OCI-LY7 (cell line): ENCODE results near the gene KLF2. TPM values are rescaled to one million over a fixed set of nuclear protein-coding genes. Genes with fewer than 3 reads are reported as not detected.

ENCODE experiments used
- BruUV-seq: library from RNA; stranded (reverse); fragments of 400-500 nt; replicated peaks from 2 replicates; lab custom pipeline; 2021; lab: Mats Ljungman, UMichigan
- CTCF ChIA-PET: fragments of 300-600 bp; sonication (Branson Sonifier 250); formaldehyde crosslinking; loops from one replicate; lab custom pipeline; 2022; ENCODE audit warnings: antibody characterized with exemption; ENCODE audit not compliant: unreplicated experiment; lab: Charles Lee
- POLR2A ChIA-PET: fragments of 300-600 bp; sonication (Branson Sonifier 250); formaldehyde crosslinking; loops from one replicate; lab custom pipeline; 2022; ENCODE audit warnings: antibody characterized with exemption; lab: Charles Lee
- DNase-seq: peaks from one replicate; pipeline ENCODE4 v3.0.0-alpha.2; 2015; ENCODE audit warnings: low spot score
- H2AFZ ChIP-seq: fragments of 200-600 bp; sonication (generic), shearing (Covaris generic); 2 replicates; pipeline ENCODE4 v1.6.1; 2014; ENCODE audit warnings: mild to moderate bottlenecking, antibody characterized with exemption, low read length, moderate library complexity
- H3K27ac ChIP-seq: fragments of 200-600 bp; sonication (generic); 2 replicates; pipeline ENCODE4 v1.5.1; 2014; ENCODE audit warnings: mixed run types, low read depth, mild to moderate bottlenecking, moderate library complexity, low read length, inconsistent platforms; ENCODE audit not compliant: poor library complexity, severe bottlenecking
- H3K36me3 ChIP-seq: fragments of 200-600 bp; sonication (generic); 2 replicates; pipeline ENCODE4 v1.6.1; 2014; ENCODE audit warnings: mild to moderate bottlenecking, antibody characterized with exemption, low read length, moderate library complexity, mixed read lengths; ENCODE audit not compliant: insufficient read depth
- H3K4me1 ChIP-seq: fragments of 200-600 bp; sonication (generic); 2 replicates; pipeline ENCODE4 v1.5.1; 2014; ENCODE audit warnings: mild to moderate bottlenecking, low read length; ENCODE audit not compliant: insufficient read depth, poor library complexity, severe bottlenecking
- H3K4me2 ChIP-seq: fragments of 200-600 bp; sonication (generic); 2 replicates; pipeline ENCODE4 v1.6.1; 2014; ENCODE audit warnings: mild to moderate bottlenecking, low read length
- H3K4me3 ChIP-seq: fragments of 200-600 bp; sonication (generic); 2 replicates; pipeline ENCODE4 v1.5.1; 2014; ENCODE audit warnings: mild to moderate bottlenecking, low read depth, low read length; ENCODE audit not compliant: poor library complexity, severe bottlenecking
- H3K79me2 ChIP-seq: fragments of 200-600 bp; sonication (generic); 2 replicates; pipeline ENCODE4 v1.6.1; 2016; ENCODE audit warnings: low read depth, mild to moderate bottlenecking, low read length, moderate library complexity, mixed read lengths; ENCODE audit not compliant: insufficient read depth
- H3K9me2 ChIP-seq: fragments of 200-600 bp; sonication (generic); 2 replicates; pipeline ENCODE4 v1.6.1; 2016; ENCODE audit warnings: mild to moderate bottlenecking, low read length, mixed read lengths; ENCODE audit not compliant: insufficient read depth
- H3K9me3 ChIP-seq: fragments of 200-600 bp; sonication (generic); 2 replicates; pipeline ENCODE4 v1.6.1; 2014; ENCODE audit warnings: mild to moderate bottlenecking, mixed run types, low read length, mixed read lengths
- H4K20me1 ChIP-seq: fragments of 200-600 bp; sonication (generic); 2 replicates; pipeline ENCODE4 v1.6.1; 2014; ENCODE audit warnings: mild to moderate bottlenecking, antibody characterized with exemption, low read length, moderate library complexity, mixed read lengths; ENCODE audit not compliant: insufficient read depth
- EZH2phosphoT487 ChIP-seq: fragments of 200-600 bp; sonication (generic); IDR thresholded peaks from 2 replicates; pipeline ENCODE4 v1.6.1; 2018; ENCODE audit warnings: low read depth, borderline replicate concordance, mild to moderate bottlenecking, mixed run types, antibody characterized with exemption, low read length, moderate library complexity, mixed read lengths
- intact Hi-C: fragments of 100-400 bp; cut with micrococcal nuclease; formaldehyde crosslinking; loops from one replicate; pipeline ENCODE4 v1.10.0; 2022; ENCODE audit not compliant: unreplicated experiment
- total RNA-seq, 2 experiments: library from RNA; depleted of rRNA in 1 of 2; stranded (reverse); fragments of >200 nt in 1 of 2; shearing (Covaris generic) in 1 of 2; gene quantifications; 2 replicates each; pipeline ENCODE4 v1.2.3, GENCODE V29; 2014 to 2022
- TF ChIP-seq, protein P1 (sequence below): fragments of 200-600 bp; sonication (generic); conservative IDR thresholded peaks from 2 replicates; pipeline ENCODE4 v1.5.1; 2014; ENCODE audit warnings: mild to moderate bottlenecking, antibody characterized with exemption, low read length, moderate library complexity, mixed read lengths

Gene KLF2
- total RNA-seq, 2 experiments from 2014 or later: 6.2 to 8.6 TPM

GRCh38 chr19:16355293-16356043, 30.8 kb downstream of the KLF2 start:
- no peaks in the 10 kb centered on the region for H3K9me2 ChIP-seq
- intact Hi-C loops: no loop called here
- no peak overlapping the region for H2AFZ ChIP-seq
- H3K4me3 ChIP-seq: no peak overlapping the region
- no peak for DNase-seq
- H4K20me1 ChIP-seq: no peaks in the 10 kb centered on the region
- no peak for TF ChIP-seq EZH2phosphoT487
- TF ChIP-seq, protein P1, sequence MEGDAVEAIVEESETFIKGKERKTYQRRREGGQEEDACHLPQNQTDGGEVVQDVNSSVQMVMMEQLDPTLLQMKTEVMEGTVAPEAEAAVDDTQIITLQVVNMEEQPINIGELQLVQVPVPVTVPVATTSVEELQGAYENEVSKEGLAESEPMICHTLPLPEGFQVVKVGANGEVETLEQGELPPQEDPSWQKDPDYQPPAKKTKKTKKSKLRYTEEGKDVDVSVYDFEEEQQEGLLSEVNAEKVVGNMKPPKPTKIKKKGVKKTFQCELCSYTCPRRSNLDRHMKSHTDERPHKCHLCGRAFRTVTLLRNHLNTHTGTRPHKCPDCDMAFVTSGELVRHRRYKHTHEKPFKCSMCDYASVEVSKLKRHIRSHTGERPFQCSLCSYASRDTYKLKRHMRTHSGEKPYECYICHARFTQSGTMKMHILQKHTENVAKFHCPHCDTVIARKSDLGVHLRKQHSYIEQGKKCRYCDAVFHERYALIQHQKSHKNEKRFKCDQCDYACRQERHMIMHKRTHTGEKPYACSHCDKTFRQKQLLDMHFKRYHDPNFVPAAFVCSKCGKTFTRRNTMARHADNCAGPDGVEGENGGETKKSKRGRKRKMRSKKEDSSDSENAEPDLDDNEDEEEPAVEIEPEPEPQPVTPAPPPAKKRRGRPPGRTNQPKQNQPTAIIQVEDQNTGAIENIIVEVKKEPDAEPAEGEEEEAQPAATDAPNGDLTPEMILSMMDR: no peak
- H3K4me2 ChIP-seq: no peak overlapping the region
- H3K9me3 ChIP-seq: no peaks in the 10 kb centered on the region
- peaks cover 7% of the 10 kb centered on the region for H3K4me1 ChIP-seq
- BruUV-seq: no TSS peak
- peaks cover 19% of the 10 kb centered on the region for H3K36me3 ChIP-seq
- ChIA-PET CTCF (no interaction called here), POLR2A (interaction anchor here (0.6 to 0.7 kb wide), 2 partner anchors 27 to 33 kb away, joined by 3 read pairs; no protein-coding TSS in a partner anchor)
- H3K79me2 ChIP-seq: no peaks in the 10 kb centered on the region
- no peak overlapping the region for H3K27ac ChIP-seq

DNA sequence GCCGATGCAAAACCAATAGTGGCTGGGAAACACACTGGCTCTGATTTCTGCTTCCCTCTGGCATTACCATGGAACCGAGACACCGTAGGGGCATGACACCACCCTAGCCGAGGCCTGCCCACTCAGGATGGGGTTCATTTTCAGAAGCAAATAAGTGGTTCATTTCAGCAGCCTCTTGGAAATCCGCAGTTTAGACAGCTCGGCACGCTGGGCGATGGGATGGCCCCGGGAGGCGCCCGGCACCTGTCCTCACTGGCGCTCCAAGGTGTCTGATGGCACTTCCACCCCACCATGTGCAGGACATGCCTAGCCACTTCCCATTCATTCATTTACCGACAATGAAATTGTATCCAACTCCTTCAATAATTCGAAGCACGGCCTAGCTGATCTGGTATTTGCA, 33.8 kb downstream of the KLF2 start:
- H4K20me1 ChIP-seq: no peaks in the 10 kb centered on the region
- TF ChIP-seq EZH2phosphoT487: no peak
- TF ChIP-seq, protein P1: no peak
- H3K9me2 ChIP-seq: no peaks in the 10 kb centered on the region
- no peak overlapping the region for H3K27ac ChIP-seq
- no peak overlapping the region for H3K4me3 ChIP-seq
- H2AFZ ChIP-seq: no peak overlapping the region
- no peaks in the 10 kb centered on the region for H3K9me3 ChIP-seq
- BruUV-seq: no TSS peak
- POLR2A ChIA-PET: no interaction called here
- H3K36me3 ChIP-seq: peaks cover 28% of the 10 kb centered on the region
- intact Hi-C loops: no loop called here
- no peaks in the 10 kb centered on the region for H3K4me1 ChIP-seq
- DNase-seq: no peak
- no peak overlapping the region for H3K4me2 ChIP-seq
- H3K79me2 ChIP-seq: no peaks in the 10 kb centered on the region
- CTCF ChIA-PET: no interaction called here

DNA sequence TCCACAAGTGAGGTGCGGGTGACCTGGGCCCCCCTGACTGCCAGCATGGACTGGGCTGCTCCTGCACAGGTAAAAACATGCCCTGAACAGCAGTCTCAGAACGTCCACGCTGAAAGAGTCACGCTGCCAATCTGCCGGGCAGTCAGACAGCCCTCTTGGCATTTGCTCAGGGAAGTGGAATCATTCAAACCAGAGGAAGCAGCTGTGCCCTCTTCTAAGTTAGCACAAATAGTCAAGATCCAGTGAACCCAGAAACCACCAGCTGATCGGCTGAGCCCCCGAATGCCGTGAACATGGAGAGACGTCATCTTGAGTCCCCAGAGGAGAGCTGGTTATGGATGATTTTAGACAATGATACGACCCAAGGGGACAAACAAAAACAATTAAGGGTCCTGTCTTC, 34.4 kb downstream of the KLF2 start:
- Histone ChIP-seq H3K4me1 (no peaks in the 10 kb centered on the region), H3K4me2 (no peak overlapping the region), H4K20me1 (no peaks in the 10 kb centered on the region), H3K36me3 (peaks cover 28% of the 10 kb centered on the region), H3K79me2 (no peaks in the 10 kb centered on the region), H3K27ac (no peak overlapping the region), H3K9me2 (no peaks in the 10 kb centered on the region), H2AFZ (no peak overlapping the region), H3K4me3 (no peak overlapping the region), H3K9me3 (no peaks in the 10 kb centered on the region)
- TF ChIP-seq, protein P1: no peak
- no peak for TF ChIP-seq EZH2phosphoT487
- ChIA-PET POLR2A (no interaction called here), CTCF (no interaction called here)
- no TSS peak for BruUV-seq
- DNase-seq: no peak
- intact Hi-C loops: no loop called here
